GM21576 (cell line): ENCODE data around the gene IL2RG.
A peak's percentile ranks its signal among the peaks of the same experiment; 100 is the strongest.

Experiments
- ATAC-seq: cut with Tn5 transposase; IDR thresholded peaks from one replicate; pipeline ENCODE4 v1.9.1; 2021; ENCODE audit warnings: mild to moderate bottlenecking, moderate library complexity; ENCODE audit not compliant: unreplicated experiment

IL2RG gene

DNA sequence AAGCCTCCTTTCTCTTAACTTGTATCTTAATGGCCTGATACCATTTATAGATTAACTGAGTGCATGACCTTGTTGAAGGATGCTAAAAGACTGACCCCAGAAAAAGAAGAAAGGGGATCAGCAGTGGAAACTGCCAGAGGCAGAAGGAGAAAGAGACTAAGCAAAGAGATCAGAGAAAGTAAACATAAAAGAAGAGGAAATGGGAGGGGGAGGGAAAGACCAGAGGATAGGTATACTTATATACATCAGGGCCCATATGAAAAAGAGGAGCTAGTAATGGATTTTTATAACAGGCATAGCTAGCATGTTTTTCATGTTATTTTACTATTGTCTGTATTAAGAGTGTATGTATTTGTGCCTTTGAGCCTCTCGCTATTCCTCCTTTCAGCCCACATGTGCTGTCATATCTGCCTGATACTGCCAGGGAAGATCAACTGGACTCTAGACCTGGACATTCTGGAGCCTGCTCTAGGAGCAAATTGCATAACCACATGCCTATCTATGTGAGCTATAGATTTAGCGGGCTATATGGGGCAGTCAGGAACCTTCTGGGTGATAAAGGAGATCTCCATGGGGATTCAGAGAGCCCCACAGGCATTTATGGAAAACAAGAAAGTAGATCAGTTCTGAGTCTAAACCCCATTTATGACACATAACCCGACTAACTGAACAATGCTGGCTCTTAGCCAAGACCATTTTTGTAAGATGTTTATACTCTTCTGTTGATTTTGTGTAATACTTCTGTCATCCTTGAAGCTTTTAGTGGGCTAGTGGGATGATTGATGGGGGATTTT is 29.9 kb downstream of the IL2RG start:
- ATAC-seq, result no peak

DNA sequence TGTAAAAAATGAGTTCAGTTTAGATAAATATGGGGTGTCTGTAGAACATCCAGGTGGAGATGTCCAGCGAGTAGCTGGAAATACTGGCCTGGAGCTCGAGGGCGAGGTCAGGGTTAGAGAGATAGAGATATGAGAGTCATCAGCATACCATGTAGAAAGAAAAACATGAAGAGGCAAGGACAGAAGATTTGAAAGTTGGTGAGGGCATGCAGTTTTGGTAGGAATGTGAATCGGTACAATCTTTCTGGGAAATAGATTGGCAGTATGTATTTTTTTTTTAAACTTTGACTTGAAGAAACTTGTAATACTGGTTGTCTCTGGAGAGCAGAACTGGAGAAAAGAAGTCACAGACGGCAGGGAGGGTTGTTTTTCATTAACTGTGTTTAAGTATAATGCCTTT is 40.8 kb downstream of the IL2RG start:
- no peak for ATAC-seq

- peak; percentile 97 for ATAC-seq
Measured at GRCh38 chrX:71068044-71068918, 43.1 kb downstream of the IL2RG start, which contains the start of gene SNX12. SNX12 (minus strand) TSS chrX:71068334; CDS start chrX:71068306, 28 bp downstream.

GRCh38 chrX:71067712-71068043 is 43.7 kb downstream of the IL2RG start:
- no peak for ATAC-seq

DNA sequence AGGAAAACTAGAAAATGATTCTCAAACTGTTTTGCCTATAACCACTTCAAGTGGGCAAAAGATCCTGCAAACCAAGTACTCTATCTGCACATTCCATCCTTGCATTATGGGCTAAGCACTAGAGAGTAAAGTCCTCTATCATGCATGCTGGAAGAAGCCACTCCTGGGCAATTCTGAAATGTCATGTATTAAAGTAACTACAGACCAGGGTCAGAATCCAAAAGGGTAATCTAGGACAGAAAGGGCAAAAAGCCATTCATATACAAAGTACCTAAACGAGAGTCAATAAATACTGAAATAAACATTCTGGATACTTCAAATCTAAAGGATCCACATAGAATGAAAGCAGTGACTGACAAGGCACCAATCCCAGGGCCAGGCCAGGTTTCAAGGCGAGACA is 44.3 kb downstream of the IL2RG start:
- ATAC-seq, result no peak

DNA sequence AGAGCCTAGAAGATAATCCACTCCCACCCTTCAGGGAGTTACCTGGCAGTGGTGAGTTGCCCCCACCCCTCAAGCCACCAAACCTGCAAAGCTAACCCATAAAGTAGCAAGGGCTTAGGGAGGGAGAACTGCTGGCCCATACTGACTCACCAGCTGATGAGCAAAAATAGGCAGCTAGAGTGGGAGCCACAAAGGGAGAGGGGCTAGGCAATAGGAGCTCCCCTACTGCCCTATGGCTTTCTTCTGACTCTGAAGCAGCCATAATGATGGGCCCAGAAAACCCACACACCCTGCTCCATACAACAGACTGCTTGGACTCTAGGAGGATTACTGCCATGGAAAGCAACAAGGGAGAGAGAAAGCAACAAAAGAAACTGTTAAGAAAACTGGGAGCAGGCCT is 51.2 kb downstream of the IL2RG start:
- no peak for ATAC-seq

DNA sequence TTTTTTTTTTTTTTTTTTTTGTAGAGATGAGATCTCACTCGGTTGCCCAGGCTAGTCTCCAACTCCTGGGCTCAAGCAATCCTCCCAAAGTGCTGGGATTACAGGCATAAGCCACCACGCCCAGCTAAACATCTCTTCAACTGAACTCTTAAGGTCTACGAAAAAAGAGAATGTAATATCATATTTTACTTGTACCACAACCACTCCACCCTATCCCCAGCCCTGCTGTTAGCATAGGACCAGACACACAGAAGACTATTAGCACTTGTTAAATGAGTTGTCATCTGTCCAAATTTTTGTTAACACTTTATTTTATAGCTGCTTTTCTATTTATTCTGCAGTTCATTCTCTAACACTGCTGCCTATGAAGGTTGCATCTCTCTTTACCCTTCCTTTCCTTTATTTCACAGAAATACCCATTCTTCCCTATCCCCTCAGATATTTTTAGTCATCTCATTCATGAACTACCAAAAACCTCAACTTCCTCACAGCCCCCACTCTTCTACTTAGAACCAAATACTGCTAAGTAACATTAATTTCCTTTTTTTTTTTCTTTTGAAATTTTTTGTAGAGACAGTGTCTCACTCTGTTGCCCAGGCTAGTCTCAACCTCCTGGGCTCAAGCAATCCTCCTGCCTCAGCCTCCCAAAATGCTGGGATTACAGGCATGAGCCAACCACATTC is 53.4 kb downstream of the IL2RG start:
- no peak for ATAC-seq
